HUES48 (cell line): ENCODE results near the gene PPM1N.

Experiments
- H3K27ac ChIP-seq: one replicate; pipeline ENCODE4 v1.7.0; 2013; ENCODE audit warnings: low read depth, low read length, inconsistent platforms
- H3K27me3 ChIP-seq: 2 replicates; pipeline ENCODE4 v1.6.1; 2013; ENCODE audit warnings: mild to moderate bottlenecking, low read length; ENCODE audit not compliant: control insufficient read depth, insufficient read depth
- H3K36me3 ChIP-seq: 2 replicates; pipeline ENCODE4 v1.6.1; 2013; ENCODE audit warnings: low read length; ENCODE audit not compliant: control insufficient read depth, insufficient read depth
- H3K4me1 ChIP-seq: 2 replicates; pipeline ENCODE4 v1.6.1; 2013; ENCODE audit warnings: mild to moderate bottlenecking, low read length; ENCODE audit not compliant: control insufficient read depth, insufficient read depth
- H3K4me3 ChIP-seq: 2 replicates; pipeline ENCODE4 v1.5.1; 2013; ENCODE audit warnings: mild to moderate bottlenecking, low read depth, low read length
- H3K9ac ChIP-seq: 2 replicates; pipeline ENCODE4 v1.6.1; 2013; ENCODE audit warnings: mild to moderate bottlenecking, low read depth, low read length, moderate library complexity
- H3K9me3 ChIP-seq: 2 replicates; pipeline ENCODE4 v1.6.1; 2013; ENCODE audit warnings: low read length; ENCODE audit not compliant: control insufficient read depth, insufficient read depth

The PPM1N gene

DNA sequence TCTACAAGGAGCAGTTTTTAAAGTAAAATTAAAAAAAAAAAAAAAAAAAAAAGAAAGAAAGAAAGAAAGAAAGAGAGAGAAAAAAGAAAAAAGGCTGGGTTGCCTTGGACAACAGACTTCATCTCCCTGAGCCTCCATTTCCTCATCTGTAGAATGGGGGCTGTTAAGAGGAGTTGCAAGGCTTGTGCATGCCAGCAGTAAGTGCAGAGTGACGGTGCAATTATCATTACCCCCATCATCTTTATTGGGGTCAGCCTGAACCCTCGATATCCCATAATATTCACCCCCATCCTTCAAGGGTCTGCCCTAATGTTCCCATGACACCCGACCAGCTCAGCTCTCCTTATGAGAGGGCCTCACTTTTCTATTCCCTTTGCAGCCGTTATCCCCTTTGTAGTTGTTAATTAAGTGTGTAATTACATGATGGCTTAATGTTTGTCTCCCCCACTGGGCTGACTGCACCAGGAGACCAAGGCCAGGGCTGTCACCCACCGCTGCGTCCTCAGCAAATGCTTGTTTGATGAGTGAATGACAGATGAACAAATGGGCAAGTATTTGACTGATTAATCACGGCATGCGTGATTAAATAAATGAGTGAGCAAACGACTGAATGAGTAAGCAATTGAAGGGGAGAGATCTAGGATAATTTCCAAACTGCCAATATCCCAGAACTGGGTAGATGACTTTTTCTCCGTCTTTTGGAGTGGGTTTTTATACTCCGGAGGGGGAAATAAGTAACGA lies 20.4 kb upstream of the PPM1N start:
- Histone ChIP-seq H3K9me3 (no peaks in the 10 kb centered on the region), H3K4me3 (peak overlapping the region; percentile 76), H3K9ac (no peak overlapping the region; the same call in 1 of the 2 replicates), H3K4me1 (peaks cover 6% of the 10 kb centered on the region), H3K27ac (peak overlapping the region; percentile 94), H3K27me3 (0 out of 2 replicates have a peak, but pooled peaks cover 1% of the 10 kb centered on the region), H3K36me3 (no peaks in the 10 kb centered on the region)

DNA sequence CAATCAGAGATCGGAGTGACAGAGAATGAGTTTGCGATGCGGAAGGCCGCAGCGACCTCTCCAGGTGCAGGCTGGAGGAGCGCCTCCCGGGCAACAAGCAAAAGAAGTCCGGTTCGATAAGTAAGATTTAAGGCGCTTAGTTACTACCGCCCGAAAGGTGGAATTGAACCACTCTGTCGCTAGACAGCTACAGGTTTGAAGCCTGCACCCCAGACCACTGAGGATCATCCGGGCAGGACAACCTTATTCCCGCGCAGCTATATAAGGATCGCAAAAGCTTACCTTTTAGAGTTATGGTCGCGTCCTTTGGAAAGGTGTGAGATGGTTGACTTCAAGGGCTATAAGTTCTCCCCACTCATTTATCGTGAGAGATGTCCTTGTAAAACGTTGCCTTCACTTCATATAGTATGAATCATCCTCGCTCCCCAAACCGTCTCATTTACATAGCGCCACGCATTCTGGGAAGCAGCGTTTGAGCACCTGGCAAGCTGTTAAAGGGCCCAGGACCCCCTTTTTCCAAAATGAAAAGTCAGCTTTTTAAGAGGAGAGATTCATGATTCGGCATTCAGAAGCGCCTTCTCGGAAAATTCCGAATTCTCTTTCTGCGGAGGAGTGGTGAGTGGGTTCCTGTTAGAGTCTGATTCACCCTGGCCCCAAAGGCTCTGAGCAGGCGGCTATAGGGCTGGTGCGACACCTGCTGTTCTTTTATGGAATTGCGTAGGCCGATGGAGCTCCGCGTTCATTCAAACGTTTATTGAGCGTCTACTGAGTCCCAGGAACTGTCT lies 19.6 kb upstream of the PPM1N start:
- Histone ChIP-seq H3K9ac (peak overlapping the region; percentile 98), H3K27ac (peak overlapping the region; percentile 94), H3K4me3 (peak overlapping the region; percentile 76), H3K4me1 (peaks cover 6% of the 10 kb centered on the region; the same call in 1 of the 2 replicates), H3K36me3 (no peaks in the 10 kb centered on the region), H3K27me3 (no peaks in the 10 kb centered on the region), H3K9me3 (no peaks in the 10 kb centered on the region)

DNA sequence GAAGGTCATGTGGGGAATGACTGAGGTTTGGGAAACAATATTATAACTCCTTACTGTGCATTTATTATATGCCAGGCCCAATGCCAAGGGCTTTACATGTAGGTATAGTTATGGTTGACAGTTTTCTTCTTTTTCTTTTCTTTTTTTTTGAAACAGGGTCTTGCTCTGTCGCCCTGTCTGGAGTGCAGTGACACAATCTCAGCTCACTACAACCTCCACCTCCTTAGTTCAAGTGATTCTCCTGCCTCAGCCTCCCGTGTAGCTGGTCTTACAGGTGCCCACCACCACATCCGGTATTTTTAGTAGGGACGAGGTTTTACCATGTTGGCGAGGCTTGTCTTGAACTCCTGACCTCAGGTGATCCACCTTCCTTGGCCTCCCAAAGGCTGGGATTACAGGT lies 15.2 kb upstream of the PPM1N start:
- Histone ChIP-seq H3K27me3 (no peaks in the 10 kb centered on the region), H3K4me3 (no peak overlapping the region), H3K9ac (no peak overlapping the region), H3K27ac (no peak overlapping the region), H3K4me1 (peaks cover 5% of the 10 kb centered on the region), H3K36me3 (0 out of 2 replicates have a peak, but pooled peaks cover 2% of the 10 kb centered on the region), H3K9me3 (no peaks in the 10 kb centered on the region)

DNA sequence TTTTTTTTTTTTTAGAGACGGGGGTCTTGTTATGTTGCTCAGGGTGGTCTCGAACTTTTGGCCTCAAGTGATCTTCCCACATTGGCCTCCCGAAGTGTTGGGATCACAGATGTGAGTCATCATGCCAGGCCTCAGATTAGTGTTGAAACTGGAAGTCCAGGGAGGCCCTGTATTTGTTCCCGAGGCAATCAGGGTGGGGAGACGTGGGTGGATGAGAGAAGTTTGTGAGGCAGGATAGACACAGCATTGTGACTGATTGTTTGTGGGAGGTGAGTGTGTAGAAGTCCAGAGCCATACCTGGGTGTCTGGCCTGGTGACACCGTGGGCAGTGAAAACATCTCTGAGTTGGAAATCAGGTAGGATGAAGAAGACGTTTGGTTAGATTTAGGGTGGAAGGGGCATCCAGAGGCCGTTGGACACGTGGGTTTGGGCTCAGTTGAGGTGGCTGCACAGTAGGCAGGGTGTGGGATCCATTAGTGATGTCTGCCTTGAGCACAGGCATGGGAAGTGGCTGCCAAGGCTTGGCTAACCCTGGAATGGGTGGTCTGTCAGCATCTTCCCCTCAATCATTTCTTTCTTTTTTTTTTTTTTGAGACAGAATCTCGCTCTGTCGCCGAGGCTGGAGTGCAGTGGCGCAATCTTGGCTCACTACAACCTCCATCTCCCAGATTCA lies 13.8 kb upstream of the PPM1N start:
- Histone ChIP-seq H3K4me3 (no peak overlapping the region), H3K4me1 (peaks cover 3% of the 10 kb centered on the region), H3K27ac (no peak overlapping the region), H3K36me3 (0 out of 2 replicates have a peak, but pooled peaks cover 9% of the 10 kb centered on the region), H3K9me3 (no peaks in the 10 kb centered on the region), H3K27me3 (no peaks in the 10 kb centered on the region), H3K9ac (no peak overlapping the region)

DNA sequence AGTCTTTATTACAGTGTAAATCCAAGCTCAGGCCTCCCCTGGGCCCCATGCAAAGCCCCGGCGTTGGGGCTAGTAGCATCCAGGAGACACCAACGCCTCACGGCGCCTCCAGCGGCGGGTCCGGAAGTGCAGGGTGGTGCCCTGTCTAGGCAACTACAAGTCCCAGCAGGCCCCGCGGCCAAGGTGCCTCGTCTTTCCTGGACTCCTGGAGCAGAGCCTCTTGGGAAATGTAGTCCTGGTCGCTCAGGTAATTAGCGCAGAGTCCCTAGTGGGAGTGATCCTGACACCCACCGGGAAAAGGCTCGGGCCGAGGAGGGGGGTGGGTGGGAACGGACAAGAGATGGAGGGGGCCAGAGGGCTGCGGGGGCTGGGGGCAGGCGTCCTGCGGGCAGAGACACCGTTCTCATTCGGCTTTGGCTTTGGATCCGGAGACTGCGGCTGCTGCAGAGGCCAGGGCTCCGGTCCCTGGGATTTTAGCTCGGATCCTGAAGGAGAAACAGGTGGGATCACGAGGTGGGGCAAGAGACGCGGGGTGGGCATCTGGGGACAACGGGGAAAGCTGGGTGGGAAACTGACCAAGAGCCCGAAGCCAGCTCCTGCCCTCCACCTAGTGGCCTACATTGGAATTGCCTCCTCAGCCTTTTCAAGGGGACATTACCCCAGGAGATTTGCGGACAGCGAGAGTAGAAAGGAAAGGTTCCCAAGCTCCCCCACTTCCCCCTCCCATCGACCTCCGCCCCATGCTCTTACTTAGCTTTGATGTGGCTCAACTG lies 12.8 kb upstream of the PPM1N start:
- H3K9me3 ChIP-seq, result no peaks in the 10 kb centered on the region
- peaks cover 3% of the 10 kb centered on the region for H3K4me1 ChIP-seq
- H3K4me3 ChIP-seq, result peak overlapping the region; percentile 62
- H3K9ac ChIP-seq, result no peak overlapping the region
- H3K36me3 ChIP-seq, result 0 out of 2 replicates have a peak, but pooled peaks cover 9% of the 10 kb centered on the region
- H3K27me3 ChIP-seq, result no peaks in the 10 kb centered on the region
- H3K27ac ChIP-seq, result peak overlapping the region; percentile 83

DNA sequence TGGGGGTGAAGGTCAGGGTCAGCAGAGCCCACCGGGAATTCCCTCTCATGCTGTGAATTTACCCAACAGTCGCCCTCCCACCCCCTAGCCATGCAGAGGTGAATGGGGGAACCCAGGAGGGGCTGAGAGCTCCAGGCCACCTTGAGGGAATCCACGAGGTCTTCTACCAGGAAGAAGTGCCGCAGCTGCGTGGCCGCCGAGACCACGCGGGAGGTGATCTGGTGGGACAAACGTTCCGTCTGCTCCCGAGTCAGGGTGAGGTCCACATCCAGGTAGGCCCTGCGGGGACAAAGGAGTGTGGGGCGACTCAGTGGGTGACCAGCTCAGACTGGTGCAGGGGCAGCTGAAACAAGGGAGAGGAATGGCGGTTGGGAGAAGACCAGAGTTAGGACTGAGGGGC lies 9.5 kb upstream of the PPM1N start:
- no peaks in the 10 kb centered on the region for H3K9me3 ChIP-seq
- no peak overlapping the region for H3K9ac ChIP-seq
- no peaks in the 10 kb centered on the region for H3K27me3 ChIP-seq
- 0 out of 2 replicates have a peak, but pooled peaks cover 9% of the 10 kb centered on the region for H3K36me3 ChIP-seq
- no peak overlapping the region for H3K4me3 ChIP-seq
- peaks cover 10% of the 10 kb centered on the region for H3K4me1 ChIP-seq
- no peak overlapping the region for H3K27ac ChIP-seq

DNA sequence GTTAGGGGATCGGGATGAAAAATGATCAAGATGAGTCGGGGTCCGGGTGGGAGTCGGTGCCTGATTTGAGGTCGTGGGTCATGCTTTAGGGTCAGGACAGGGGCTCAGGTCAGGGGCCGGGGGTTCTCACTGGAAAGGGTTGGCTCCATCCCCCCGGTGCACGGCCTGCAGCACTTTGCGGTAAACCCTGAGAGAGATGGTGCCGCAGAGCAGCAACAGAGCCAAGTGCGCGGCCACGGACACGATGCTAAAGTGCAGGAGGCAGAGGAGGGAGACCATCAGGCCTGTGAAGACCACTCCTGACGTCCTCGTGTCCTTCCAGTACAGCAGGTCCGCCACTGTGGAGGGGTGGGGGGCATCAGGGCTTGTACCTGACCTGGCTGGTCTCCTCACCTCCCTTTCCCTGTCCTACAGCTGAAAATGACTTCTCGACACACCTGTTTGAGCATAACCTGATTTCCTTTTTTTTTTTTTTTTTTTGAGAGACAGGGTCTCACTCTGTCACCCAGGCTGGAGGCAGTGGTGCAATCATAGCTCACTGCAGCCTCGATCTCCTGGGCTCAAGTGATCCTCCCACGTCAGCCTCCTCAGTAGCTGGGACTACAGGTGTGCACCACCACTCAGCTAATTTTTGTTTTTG lies 8.9 kb upstream of the PPM1N start:
- peaks cover 10% of the 10 kb centered on the region for H3K4me1 ChIP-seq
- H3K4me3 ChIP-seq, result no peak overlapping the region
- no peaks in the 10 kb centered on the region for H3K9me3 ChIP-seq
- 0 out of 2 replicates have a peak, but pooled peaks cover 12% of the 10 kb centered on the region for H3K36me3 ChIP-seq
- no peak overlapping the region for H3K9ac ChIP-seq
- no peak overlapping the region for H3K27ac ChIP-seq
- no peaks in the 10 kb centered on the region for H3K27me3 ChIP-seq

DNA sequence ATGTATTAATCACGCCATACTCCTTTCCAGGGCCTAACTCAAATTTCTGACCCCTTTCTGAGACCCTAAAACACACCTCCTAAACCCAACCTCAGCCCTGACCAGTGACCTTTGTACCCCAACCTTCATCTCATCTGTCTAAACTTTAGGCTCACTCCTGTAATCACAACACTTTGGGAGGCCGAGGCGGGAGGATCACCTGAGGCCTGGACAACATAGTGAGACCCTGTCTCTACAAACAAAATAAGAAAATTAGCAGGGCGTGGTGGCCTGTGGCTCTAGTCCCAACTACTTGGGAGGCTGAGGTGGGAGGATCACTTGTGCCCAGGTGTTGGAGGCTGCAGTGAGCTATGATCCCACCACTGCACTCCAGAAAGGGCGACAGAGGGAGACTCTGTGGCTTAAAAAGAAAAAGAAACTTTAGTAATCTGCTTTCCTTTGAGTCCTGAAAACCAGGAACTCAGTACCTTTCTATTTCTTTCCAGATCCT lies 6.1 kb upstream of the PPM1N start:
- peaks cover 7% of the 10 kb centered on the region; the same call in 1 of the 2 replicates for H3K4me1 ChIP-seq
- 0 out of 2 replicates have a peak, but pooled peaks cover 12% of the 10 kb centered on the region for H3K36me3 ChIP-seq
- no peak overlapping the region for H3K9ac ChIP-seq
- H3K27ac ChIP-seq, result no peak overlapping the region
- peak overlapping the region; percentile 69; the same call in 1 of the 2 replicates for H3K4me3 ChIP-seq
- no peaks in the 10 kb centered on the region for H3K27me3 ChIP-seq
- H3K9me3 ChIP-seq, result no peaks in the 10 kb centered on the region

DNA sequence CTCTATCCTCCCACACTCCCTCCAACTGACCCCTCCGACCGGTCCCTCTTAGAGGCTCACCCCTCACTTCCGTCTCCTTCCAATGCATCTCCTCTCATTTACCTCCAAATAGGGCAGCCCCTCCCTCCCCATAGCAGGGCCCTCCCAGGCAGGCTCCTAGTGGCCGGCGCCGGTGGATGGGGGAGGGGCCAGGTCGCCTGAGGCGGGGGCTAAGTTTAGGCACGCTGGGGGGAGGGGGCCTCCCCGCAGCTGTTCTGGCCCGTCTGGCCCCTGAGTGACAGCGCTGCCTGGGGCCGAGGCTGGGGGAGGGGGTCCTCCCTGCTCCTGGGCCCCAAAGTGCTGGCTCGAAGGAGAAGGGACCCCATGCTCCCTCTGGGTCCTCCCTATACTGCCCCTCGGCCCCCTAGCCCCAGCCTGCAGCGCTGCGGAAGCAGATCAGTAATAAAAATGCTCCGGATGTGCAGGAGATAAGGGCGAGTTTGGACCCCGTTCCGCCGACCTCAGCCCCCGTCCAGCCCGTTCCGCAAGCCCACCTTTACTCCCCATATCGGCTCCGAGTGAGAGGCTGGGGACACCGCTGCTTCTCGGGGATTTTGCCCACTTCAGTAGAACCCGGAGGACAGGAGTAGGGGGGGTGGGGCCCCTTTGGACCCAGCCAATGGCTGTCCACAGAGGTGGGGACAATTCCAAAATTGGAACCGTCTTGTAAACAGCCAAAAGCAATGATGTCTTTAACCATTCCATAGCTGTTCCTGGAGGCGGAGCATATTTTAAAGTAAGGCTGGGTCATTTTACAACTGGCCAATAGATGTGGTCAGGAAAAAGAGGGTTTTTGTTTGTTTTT lies 5.4 kb upstream of the PPM1N start:
- H3K9me3 ChIP-seq, result no peaks in the 10 kb centered on the region
- H3K27ac ChIP-seq, result peak overlapping the region; percentile 87
- H3K36me3 ChIP-seq, result 0 out of 2 replicates have a peak, but pooled peaks cover 10% of the 10 kb centered on the region
- H3K9ac ChIP-seq, result no peak overlapping the region; the same call in 1 of the 2 replicates
- H3K27me3 ChIP-seq, result no peaks in the 10 kb centered on the region
- H3K4me3 ChIP-seq, result peak overlapping the region; percentile 69
- peaks cover 11% of the 10 kb centered on the region for H3K4me1 ChIP-seq
